ENCODE measurements around the gene HYDIN. TPM values are rescaled to one million over a fixed set of nuclear protein-coding genes. Genes with fewer than 3 reads are reported as not detected.

The HYDIN gene
- total and polyA plus RNA-seq, 9 of the 15 experiments (the other 6 are each of a cell fraction or from before 2014, with no cell fraction given), result 0.08 to 0.43 (median 0.14) TPM; not detected in 1

DNA sequence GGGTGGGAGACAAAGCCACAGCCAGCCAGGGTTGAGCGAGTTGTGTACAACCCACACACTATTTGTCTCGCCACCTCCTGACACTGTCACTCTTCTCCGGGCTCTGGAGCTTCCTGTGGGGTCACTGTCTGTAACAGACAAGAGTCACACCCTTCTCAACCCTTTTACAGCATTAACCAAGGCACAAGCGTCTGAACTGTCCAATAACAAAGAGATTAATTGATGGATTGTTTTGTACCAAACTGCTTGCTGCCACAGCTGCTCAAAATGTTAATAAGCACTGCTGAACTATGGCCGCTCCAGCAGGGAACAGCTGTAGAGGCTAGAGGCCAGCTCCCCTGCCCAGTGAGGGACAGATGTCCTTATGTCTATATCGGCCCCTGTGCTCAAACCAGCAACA lies 25.2 kb upstream of the HYDIN start:
- H3K9me3 ChIP-seq (replicated peaks; ENCODE audit: control insufficient read depth, insufficient read depth, low read depth, low read length), result no peaks in the 10 kb centered on the region
- CTCF ChIA-PET (ENCODE audit: low intra/inter-chr PET ratio), result interaction anchor here (0.7 kb wide), 1 partner anchor 9 kb away, joined by 3 read pairs; no protein-coding TSS in a partner anchor
- whole genome bisulfite sequencing (ENCODE audit: insufficient coverage, low coverage, missing lambda C conversion rate), result 0% methylated on average over 6 of the region's 6 CpGs
- H3K9me1 ChIP-seq (ENCODE audit: control insufficient read depth, insufficient read depth, low read length), result peaks cover 4% of the 10 kb centered on the region
- POLR2A ChIA-PET, result no interaction called here
- H3K36me3 ChIP-seq (ENCODE audit: control insufficient read depth, insufficient read depth, low read length), result no peaks in the 10 kb centered on the region
- in situ Hi-C loops (cut with MboI), result no loop called here
- no peaks in the 10 kb centered on the region for H3K4me1 ChIP-seq (replicated peaks in 1 of 2; ENCODE audit: control insufficient read depth in 2 of 2, insufficient read depth in 2 of 2, low read length in 2 of 2)
- no peak for DNase-seq (ENCODE audit: extremely low read depth in 1 of 4, low spot score in 3 of 4)
- H3K79me2 ChIP-seq (ENCODE audit: control insufficient read depth, insufficient read depth, low read length), result no peaks in the 10 kb centered on the region
- H3K4me2 ChIP-seq (ENCODE audit: insufficient read depth, low read length), result no peak overlapping the region
- H3K27me3 ChIP-seq (ENCODE audit: control insufficient read depth in 2 of 2, insufficient read depth in 2 of 2, low read length in 2 of 2), result peaks cover 0 to 8% of the 10 kb centered on the region in 2 experiments; a peak in 1 of 5 replicates
- H4K20me1 ChIP-seq (replicated peaks; ENCODE audit: control insufficient read depth, insufficient read depth, low read length), result no peaks in the 10 kb centered on the region
- intact Hi-C loops (cut with micrococcal nuclease), result no loop called here
- no peak overlapping the region for H3K4me3 ChIP-seq
- no TSS peak for BruUV-seq (replicated peaks)
- no peak for ATAC-seq
- no peak for FAIRE-seq
- no peak overlapping the region for H2AFZ ChIP-seq (ENCODE audit: low read depth, low read length)
- no peak overlapping the region for H3K27ac ChIP-seq (ENCODE audit: extremely low read depth, low read depth, low read length)
- H3K9ac ChIP-seq (ENCODE audit: insufficient read depth in 1 of 2, low read depth in 2 of 2, low read length in 2 of 2), result no peak overlapping the region
- no peak for TF ChIP-seq POLR2AphosphoS5 (IDR thresholded peaks at IDR 0.05; ENCODE audit: control insufficient read depth, insufficient read depth, low read depth, low read length)
- TF ChIP-seq, protein P1, sequence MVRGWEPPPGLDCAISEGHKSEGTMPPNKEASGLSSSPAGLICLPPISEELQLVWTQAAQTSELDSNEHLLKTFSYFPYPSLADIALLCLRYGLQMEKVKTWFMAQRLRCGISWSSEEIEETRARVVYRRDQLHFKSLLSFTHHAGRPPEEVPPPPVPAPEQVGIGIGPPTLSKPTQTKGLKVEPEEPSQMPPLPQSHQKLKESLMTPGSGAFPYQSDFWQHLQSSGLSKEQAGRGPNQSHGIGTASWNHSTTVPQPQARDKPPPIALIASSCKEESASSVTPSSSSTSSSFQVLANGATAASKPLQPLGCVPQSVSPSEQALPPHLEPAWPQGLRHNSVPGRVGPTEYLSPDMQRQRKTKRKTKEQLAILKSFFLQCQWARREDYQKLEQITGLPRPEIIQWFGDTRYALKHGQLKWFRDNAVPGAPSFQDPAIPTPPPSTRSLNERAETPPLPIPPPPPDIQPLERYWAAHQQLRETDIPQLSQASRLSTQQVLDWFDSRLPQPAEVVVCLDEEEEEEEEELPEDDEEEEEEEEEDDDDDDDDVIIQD (CRISPR knock-in tag; IDR thresholded peaks at IDR 0.05), result no peak
- no peak for TF ChIP-seq BCOR (IDR thresholded peaks at IDR 0.05)
- no peak for TF ChIP-seq RBM15 (IDR thresholded peaks at IDR 0.05; ENCODE audit: insufficient read depth, low read length)
- no peak for TF ChIP-seq PHF20 (IDR thresholded peaks at IDR 0.05; ENCODE audit: partially characterized antibody)
- TF ChIP-seq, protein P2, sequence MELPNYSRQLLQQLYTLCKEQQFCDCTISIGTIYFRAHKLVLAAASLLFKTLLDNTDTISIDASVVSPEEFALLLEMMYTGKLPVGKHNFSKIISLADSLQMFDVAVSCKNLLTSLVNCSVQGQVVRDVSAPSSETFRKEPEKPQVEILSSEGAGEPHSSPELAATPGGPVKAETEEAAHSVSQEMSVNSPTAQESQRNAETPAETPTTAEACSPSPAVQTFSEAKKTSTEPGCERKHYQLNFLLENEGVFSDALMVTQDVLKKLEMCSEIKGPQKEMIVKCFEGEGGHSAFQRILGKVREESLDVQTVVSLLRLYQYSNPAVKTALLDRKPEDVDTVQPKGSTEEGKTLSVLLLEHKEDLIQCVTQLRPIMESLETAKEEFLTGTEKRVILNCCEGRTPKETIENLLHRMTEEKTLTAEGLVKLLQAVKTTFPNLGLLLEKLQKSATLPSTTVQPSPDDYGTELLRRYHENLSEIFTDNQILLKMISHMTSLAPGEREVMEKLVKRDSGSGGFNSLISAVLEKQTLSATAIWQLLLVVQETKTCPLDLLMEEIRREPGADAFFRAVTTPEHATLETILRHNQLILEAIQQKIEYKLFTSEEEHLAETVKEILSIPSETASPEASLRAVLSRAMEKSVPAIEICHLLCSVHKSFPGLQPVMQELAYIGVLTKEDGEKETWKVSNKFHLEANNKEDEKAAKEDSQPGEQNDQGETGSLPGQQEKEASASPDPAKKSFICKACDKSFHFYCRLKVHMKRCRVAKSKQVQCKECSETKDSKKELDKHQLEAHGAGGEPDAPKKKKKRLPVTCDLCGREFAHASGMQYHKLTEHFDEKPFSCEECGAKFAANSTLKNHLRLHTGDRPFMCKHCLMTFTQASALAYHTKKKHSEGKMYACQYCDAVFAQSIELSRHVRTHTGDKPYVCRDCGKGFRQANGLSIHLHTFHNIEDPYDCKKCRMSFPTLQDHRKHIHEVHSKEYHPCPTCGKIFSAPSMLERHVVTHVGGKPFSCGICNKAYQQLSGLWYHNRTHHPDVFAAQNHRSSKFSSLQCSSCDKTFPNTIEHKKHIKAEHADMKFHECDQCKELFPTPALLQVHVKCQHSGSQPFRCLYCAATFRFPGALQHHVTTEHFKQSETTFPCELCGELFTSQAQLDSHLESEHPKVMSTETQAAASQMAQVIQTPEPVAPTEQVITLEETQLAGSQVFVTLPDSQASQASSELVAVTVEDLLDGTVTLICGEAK (IDR thresholded peaks at IDR 0.05), result no peak
- TF ChIP-seq, protein P2 (CRISPR knock-in tag; IDR thresholded peaks at IDR 0.05), result no peak
- TF ChIP-seq BRF1 (IDR thresholded peaks at IDR 0.05; ENCODE audit: borderline replicate concordance, extremely low read depth, insufficient read length), result no peak
- TF ChIP-seq ZNF146 (CRISPR knock-in tag; IDR thresholded peaks at IDR 0.05; ENCODE audit: unreplicated experiment), result no peak
- TF ChIP-seq SIRT6 (IDR thresholded peaks at IDR 0.05; ENCODE audit: low read depth, low read length), result no peak
- TF ChIP-seq SIX5 (IDR thresholded peaks at IDR 0.05; ENCODE audit: borderline replicate concordance in 1 of 2, insufficient read depth in 1 of 2, low read depth in 1 of 2, low read length in 2 of 2), result no peak
- no peak for TF ChIP-seq XRCC4 (IDR thresholded peaks at IDR 0.05; ENCODE audit: extremely low read depth, insufficient read depth, insufficient read length)
